HTERT RPE-1 (cell line): ENCODE data around the gene UNC80.

Experiments used
- in situ Hi-C: fragments of 300-500 bp; cut with MboI; formaldehyde crosslinking; loops from 4 replicates; pipeline ENCODE4 v1.14.3; 2020; ENCODE audit warnings: low sequenced_read_pairs

Gene UNC80

DNA sequence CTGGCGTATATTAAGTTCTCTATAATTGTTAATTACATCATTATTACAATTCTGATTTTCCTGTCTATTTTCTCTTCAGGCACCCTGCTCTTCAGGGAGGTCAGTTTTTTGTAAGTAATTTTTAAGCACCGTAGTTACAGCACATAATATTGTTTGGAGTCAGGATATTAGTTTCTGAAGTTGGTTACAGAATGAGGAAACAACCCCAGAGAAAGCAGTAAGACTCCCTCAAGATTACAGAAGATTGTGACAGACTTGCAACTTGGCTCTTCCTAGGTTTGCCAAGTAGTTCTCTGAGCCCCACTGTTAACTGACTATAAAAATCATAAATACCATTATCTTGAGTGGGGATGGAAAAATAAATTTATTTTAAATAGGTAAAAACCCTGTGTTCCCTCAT is 231.7 kb downstream of the UNC80 start:
- in situ Hi-C loops, result no loop called here

DNA sequence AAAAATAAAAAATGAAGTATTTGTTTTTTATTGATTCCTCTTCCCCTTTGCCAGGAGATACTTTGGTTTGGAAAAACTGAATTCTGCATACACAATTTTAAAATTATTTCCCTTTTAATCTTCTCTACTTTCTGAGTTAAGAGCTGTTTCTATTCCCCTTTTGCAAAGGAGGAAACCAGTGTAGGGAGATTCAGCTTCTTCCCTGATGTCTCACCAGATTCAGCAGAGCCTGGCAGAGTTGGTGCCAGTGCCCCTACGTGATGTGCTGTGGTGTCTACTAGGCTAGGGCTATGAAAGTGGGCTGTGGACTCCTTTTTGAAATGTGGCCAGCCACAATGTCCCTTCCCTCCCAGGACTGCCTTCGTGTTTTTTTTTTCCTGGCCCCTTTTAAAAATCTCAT is 233.2 kb downstream of the UNC80 start:
- in situ Hi-C loops, result no loop called here

- in situ Hi-C loops, result no loop called here
Observed at GRCh38 chr2:210007895-210008294, 236.3 kb downstream of the UNC80 start.

GRCh38 chr2:210009126-210009525 is 237.5 kb downstream of the UNC80 start:
- in situ Hi-C loops, result no loop called here

DNA sequence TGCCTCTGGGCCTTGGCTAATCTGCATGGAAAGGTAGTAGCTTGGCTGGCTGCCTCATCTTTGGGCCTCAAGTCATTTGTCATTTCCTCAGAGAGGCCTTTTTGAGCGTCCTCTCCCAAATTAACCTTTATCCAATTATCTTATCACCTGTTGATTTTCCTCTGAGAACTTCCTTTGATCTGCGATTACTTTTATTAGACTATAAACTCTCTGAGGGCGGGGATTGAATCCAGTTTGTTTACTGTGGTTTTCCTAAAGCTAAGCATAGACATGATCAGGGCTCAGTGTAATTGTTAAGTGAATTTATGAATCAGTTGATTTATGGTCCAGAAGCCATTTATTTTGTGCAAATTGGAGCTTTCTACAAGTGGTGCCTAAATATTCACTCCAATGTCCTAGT is 238.3 kb downstream of the UNC80 start:
- in situ Hi-C loops, result no loop called here

- in situ Hi-C loops, result no loop called here
Observed at GRCh38 chr2:210020138-210020537, 248.5 kb downstream of the UNC80 start.

DNA sequence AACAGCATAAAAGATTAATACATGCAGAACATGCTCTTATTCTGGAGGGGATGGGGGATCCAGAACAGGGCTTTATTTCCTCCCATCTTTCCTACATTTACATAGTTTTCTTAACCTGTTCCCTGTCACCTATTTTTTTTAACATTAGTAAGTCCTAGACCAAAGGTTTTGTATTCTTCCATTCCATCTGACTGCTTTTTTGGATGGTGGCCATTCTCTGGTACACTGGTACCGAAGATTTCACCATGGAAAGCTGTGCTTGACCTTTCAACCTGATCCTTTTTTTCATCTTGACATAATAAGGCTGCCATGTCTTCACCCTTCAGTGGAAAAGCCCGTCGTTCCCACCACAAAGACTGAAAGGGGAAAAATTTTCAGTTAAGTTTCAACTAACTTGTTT is 251.2 kb downstream of the UNC80 start:
- in situ Hi-C loops, result no loop called here

DNA sequence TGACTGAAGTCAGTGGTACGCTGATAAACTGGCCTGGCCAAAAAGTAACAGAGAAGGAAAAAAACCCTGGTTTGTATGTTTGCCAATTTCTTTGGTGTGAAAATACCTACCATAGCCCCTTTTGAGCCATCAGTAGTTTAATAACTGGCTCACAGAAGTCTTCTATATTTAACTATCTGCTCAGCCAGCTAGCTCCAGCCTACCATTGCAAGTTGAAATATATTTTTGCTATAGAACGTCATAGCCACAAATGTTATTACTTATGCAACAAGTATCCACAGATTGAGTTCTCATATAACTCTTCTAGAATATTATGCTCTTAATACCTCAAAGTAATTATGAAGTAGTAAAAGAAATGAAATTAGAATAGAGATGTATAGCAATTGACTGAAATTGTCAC is 256.0 kb downstream of the UNC80 start:
- in situ Hi-C loops, result no loop called here

GRCh38 chr2:210028178-210028577 is 256.5 kb downstream of the UNC80 start:
- in situ Hi-C loops, result no loop called here

- in situ Hi-C loops, result no loop called here
Observed at GRCh38 chr2:210034087-210034683, 262.6 kb downstream of the UNC80 start.

DNA sequence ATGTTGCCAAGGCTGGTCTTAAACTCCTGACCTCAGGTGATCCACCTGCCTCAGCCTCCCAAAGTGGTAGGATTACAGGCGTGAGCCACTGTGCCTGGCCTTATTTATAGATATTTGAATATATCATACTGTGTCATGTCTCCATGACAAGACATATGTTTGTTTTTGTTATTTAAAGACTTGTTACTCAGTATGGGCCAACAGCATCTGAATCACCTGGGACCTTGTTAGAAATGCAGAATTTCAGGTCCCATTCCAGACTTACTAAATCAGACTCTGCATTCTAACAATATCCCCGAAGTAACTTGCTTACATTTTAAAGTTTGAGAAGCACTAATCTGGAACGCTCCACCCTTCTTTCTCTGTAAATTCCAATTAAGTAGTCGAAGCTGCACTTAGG is 264.0 kb downstream of the UNC80 start:
- in situ Hi-C loops, result no loop called here

DNA sequence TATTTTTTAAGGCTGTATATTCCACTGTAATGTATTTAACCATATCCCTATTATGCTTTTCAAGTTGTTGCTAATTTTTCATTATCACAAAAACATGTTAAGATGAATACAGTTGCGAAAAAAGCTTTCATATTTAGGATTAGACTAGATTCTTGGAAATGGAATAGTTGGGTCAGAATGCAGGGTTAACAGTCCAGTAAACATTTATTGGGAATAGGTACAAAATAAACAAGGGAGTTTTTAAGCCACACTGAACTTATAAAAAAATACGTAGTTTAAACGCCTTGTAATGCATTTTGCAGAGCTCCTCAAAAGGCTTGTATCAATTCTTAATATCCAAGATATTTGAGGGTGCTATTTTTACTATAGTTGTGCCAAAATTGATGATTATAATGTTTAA is 266.4 kb downstream of the UNC80 start:
- in situ Hi-C loops, result no loop called here

DNA sequence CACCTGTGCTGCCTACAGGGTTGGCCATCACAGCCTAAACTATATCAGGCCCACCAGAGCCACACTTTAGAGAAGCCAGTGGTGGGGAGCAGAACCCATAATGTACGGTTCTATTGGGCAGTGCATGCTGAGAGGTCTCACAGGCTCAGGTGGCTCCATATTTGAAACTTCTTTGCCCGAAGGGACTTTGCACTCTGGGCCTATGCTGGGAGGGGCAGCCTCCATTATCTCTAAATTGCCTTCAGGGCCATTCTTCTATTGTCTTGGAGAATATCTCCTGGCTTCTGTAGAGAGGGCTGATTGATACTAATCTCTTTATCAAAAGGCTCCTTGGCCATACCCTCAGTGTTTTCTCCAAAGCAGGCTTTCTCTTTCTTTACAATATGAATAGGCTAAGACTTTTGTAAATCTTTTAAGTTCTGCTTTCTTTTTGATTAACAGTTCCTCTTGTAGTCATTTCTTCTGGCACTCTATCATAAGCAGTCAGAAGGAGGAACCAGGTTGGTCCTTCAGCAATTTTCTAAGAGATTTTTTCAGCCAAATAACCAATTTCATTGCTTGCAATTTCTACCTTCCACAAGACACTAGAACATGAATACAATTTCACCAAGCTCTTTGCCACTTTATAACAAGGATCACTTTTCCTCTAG is 275.3 kb downstream of the UNC80 start:
- in situ Hi-C loops, result no loop called here
